Measurements from ENCODE around the gene EPB42. TPM values are rescaled to one million over a fixed set of nuclear protein-coding genes. Genes with fewer than 3 reads are reported as not detected.
"Not testable (repeated sequence)": the region's sequence is repeated elsewhere in the genome, so short reads cannot be mapped to it uniquely, and the experiment has no call there.

The EPB42 gene
- total and polyA plus RNA-seq, 4 donors: 0.03 to 11.1 (median 0.18) TPM; not detected in 1

DNA sequence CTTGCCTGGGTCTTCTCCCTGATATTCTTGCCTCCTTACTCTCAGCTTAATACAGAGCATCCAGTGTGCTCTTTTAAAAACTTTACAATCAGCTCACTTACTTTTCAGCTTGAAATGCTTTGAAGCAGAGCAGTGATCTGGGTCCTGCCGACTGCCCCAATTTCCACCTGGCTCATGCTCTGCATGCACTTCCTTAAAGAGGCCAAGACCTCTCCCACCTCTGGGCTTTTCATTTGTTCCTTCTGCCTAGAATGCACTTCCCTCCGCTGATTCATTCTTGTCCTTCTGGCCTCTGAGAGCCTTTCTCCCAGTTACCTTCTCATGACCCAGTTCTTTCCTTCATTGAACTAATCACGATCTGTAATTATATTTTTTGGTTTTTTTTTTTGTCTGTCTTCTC is 37.5 kb downstream of the EPB42 start:
- ATAC-seq (ENCODE audit: insufficient read depth, low FRiP score): no peak
- H3K9ac ChIP-seq (ENCODE audit: insufficient read depth in 1 of 2, low read length in 2 of 2): no peak overlapping the region
- H3K4me1 ChIP-seq (ENCODE audit: control insufficient read depth in 5 of 5, insufficient read depth in 5 of 5, low read length in 5 of 5): peaks cover 0 to 6% (median 2%) of the 10 kb centered on the region in 5 donors
- H3K4me3 ChIP-seq: no peak overlapping the region
- WGBS, 2 donors: 85 to 88% methylated on average over 3 of the region's 3 CpGs
- TF ChIP-seq, protein P1, sequence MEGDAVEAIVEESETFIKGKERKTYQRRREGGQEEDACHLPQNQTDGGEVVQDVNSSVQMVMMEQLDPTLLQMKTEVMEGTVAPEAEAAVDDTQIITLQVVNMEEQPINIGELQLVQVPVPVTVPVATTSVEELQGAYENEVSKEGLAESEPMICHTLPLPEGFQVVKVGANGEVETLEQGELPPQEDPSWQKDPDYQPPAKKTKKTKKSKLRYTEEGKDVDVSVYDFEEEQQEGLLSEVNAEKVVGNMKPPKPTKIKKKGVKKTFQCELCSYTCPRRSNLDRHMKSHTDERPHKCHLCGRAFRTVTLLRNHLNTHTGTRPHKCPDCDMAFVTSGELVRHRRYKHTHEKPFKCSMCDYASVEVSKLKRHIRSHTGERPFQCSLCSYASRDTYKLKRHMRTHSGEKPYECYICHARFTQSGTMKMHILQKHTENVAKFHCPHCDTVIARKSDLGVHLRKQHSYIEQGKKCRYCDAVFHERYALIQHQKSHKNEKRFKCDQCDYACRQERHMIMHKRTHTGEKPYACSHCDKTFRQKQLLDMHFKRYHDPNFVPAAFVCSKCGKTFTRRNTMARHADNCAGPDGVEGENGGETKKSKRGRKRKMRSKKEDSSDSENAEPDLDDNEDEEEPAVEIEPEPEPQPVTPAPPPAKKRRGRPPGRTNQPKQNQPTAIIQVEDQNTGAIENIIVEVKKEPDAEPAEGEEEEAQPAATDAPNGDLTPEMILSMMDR (IDR thresholded peaks at IDR 0.05; ENCODE audit: control extremely low read depth, extremely low read depth): no peak
- no peak overlapping the region for H3K27ac ChIP-seq (ENCODE audit: low read depth in 1 of 2, low read length in 1 of 2)
- no peaks in the 10 kb centered on the region for H3K9me3 ChIP-seq (ENCODE audit: control insufficient read depth in 4 of 4, insufficient read depth in 3 of 4, low read length in 3 of 4)
- no peak for DNase-seq
- H3K36me3 ChIP-seq (ENCODE audit: control insufficient read depth in 4 of 4, insufficient read depth in 4 of 4, low read length in 4 of 4): peaks cover 0 to 1% (median 0%) of the 10 kb centered on the region in 4 donors
- no peaks in the 10 kb centered on the region for H3K27me3 ChIP-seq (ENCODE audit: control insufficient read depth in 3 of 3, insufficient read depth in 3 of 3, low read length in 2 of 3)

DNA sequence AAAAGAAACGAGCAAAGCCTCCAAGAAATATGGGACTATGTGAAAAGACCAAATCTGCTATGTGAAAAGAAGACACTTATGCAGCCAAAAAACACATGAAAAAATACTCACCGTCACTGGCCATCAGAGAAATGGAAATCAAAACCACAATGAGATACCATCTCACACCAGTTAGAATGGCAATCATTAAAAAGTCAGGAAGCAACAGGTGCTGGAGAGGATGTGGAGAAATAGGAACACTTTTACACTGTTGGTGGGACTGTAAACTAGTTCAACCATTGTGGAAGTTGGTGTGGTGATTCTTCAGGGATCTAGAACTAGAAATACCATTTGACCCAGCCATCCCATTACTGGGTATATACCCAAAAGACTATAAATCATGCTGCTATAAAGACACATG is 43.7 kb downstream of the EPB42 start:
- H3K27me3 ChIP-seq (ENCODE audit: control insufficient read depth in 3 of 3, insufficient read depth in 3 of 3, low read length in 2 of 3); DNase-seq; ATAC-seq (ENCODE audit: insufficient read depth, low FRiP score); H3K27ac ChIP-seq (ENCODE audit: low read depth in 1 of 2, low read length in 1 of 2); H3K9me3 ChIP-seq (ENCODE audit: control insufficient read depth in 4 of 4, insufficient read depth in 3 of 4, low read length in 3 of 4); H3K4me3 ChIP-seq; H3K4me1 ChIP-seq (ENCODE audit: control insufficient read depth in 5 of 5, insufficient read depth in 5 of 5, low read length in 5 of 5); H3K9ac ChIP-seq (ENCODE audit: insufficient read depth in 1 of 2, low read length in 2 of 2); H3K36me3 ChIP-seq (ENCODE audit: control insufficient read depth in 4 of 4, insufficient read depth in 4 of 4, low read length in 4 of 4): not testable (repeated sequence)
- WGBS, 2 donors: 83 to 94% methylated on average over 2 of the region's 2 CpGs

DNA sequence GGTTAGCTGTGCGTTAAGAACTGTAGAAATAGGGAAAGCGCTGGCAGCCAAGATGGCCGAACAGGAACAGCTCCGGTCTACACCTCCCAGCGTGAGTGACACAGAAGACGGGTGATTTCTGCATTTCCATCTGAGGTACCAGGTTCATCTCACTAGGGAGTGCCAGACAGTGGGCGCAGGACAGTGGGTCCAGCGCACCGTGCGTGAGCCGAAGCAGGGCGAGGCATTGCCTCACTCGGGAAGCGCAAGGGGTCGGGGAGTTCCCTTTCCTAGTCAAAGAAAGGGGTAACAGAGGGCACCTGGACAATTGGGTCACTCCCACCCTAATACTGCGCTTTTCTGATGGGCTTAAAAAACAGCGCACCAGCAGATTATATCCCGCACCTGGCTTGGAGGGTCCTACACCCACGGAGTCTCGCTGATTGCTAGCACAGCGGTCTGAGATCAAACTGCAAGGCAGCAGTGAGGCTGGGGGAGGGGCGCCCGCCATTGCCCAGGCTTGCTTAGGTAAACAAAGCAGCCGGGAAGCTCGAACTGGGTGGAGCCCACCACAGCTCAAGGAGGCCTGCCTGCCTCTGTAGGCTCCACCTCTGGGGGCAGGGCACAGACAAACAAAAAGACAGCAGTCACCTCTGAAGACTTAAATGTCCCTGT is 45.0 kb downstream of the EPB42 start:
- H3K36me3 ChIP-seq (ENCODE audit: control insufficient read depth in 4 of 4, insufficient read depth in 4 of 4, low read length in 4 of 4); DNase-seq; H3K9me3 ChIP-seq (ENCODE audit: control insufficient read depth in 4 of 4, insufficient read depth in 3 of 4, low read length in 3 of 4); H3K27ac ChIP-seq (ENCODE audit: low read depth in 1 of 2, low read length in 1 of 2); H3K4me1 ChIP-seq (ENCODE audit: control insufficient read depth in 5 of 5, insufficient read depth in 5 of 5, low read length in 5 of 5); H3K9ac ChIP-seq (ENCODE audit: insufficient read depth in 1 of 2, low read length in 2 of 2); H3K4me3 ChIP-seq; ATAC-seq (ENCODE audit: insufficient read depth, low FRiP score); H3K27me3 ChIP-seq (ENCODE audit: control insufficient read depth in 3 of 3, insufficient read depth in 3 of 3, low read length in 2 of 3): not testable (repeated sequence)
- WGBS, 2 donors: 95 to 97% methylated on average over 23 of the region's 25 CpGs

DNA sequence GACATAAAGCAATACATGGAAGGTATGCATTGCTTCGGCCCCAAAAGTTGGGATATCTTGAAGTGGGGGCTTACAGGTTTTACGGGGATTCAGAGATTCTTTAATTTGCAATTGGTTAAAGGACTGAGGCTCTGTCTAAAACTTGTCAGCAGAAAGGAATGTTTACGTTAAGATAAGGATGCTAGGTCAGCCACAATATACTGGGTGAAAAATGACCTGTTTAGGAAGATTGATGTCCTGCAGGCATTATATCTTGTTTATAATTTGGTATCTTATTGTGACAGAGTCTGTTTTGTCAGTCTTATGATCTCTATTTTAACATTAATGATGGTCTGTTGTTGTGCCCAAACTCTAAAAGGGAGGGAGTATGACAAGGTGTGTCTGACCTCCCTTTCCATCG is 50.9 kb downstream of the EPB42 start:
- ATAC-seq (ENCODE audit: insufficient read depth, low FRiP score) (no peak), DNase-seq (no peak)
- no peaks in the 10 kb centered on the region for H3K27me3 ChIP-seq (ENCODE audit: control insufficient read depth in 3 of 3, insufficient read depth in 3 of 3, low read length in 2 of 3)
- no peak overlapping the region for H3K4me3 ChIP-seq
- H3K27ac ChIP-seq (ENCODE audit: low read depth in 1 of 2, low read length in 1 of 2): no peak overlapping the region
- H3K9ac ChIP-seq (ENCODE audit: insufficient read depth in 1 of 2, low read length in 2 of 2): no peak overlapping the region
- peaks cover 0 to 3% (median 0%) of the 10 kb centered on the region in 5 donors for H3K4me1 ChIP-seq (ENCODE audit: control insufficient read depth in 5 of 5, insufficient read depth in 5 of 5, low read length in 5 of 5)
- peaks cover 0 to 16% (median 6%) of the 10 kb centered on the region in 4 donors for H3K36me3 ChIP-seq (ENCODE audit: control insufficient read depth in 4 of 4, insufficient read depth in 4 of 4, low read length in 4 of 4)
- TF ChIP-seq, protein P1 (IDR thresholded peaks at IDR 0.05; ENCODE audit: control extremely low read depth, extremely low read depth): no peak
- no peaks in the 10 kb centered on the region for H3K9me3 ChIP-seq (ENCODE audit: control insufficient read depth in 4 of 4, insufficient read depth in 3 of 4, low read length in 3 of 4)
- WGBS, 2 donors: 85 to 86% methylated on average over 4 of the region's 4 CpGs
